NK-92 (cell line): ENCODE measurements around the gene KRTAP2-1.
"Not testable (repeated sequence)": the region's sequence is repeated elsewhere in the genome, so short reads cannot be mapped to it uniquely, and the experiment has no call there.

Source experiments
- DNase-seq: peaks from one replicate; lab custom pipeline; 2025; ENCODE audit not compliant: unreplicated experiment; lab: John Stamatoyannopoulos, UW

The KRTAP2-1 gene

DNA sequence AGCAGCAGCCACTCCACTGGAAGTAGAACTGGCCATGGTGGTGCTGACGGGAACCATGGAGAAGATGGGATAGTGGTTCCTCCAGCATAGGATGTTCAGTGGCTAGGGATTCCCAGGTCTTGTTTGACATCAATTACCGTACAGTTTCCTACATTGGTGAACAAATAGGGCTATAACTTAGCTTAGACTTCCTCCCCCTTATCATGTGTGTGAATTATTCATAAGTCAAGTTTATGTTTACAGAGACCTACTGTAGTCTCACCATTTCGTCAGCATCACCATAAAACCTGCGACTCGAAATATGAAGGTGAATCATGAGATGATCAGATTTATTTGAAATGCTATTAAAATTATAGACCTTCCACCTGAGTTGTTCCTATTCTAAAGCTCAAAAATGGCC, 11.6 kb upstream of the KRTAP2-1 start:
- no peak for DNase-seq

DNA sequence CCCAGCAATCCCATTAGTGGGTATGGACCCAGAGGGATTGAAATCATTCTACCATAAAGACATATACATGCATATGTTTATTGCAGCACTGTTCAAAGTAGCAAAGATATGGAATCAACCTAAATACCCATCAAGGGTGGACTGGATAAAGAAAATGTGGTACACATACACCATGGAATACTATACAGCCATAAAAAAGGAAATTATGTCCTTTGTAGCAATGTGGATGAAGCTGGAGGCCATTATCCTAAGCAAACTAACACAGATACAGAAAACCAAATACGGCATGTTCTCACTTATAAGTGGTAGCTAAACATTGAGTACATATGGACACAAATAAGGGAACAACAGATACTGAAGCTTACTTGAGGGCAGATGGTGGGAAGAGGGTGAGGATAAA, 10.4 kb upstream of the KRTAP2-1 start:
- DNase-seq: no peak

DNA sequence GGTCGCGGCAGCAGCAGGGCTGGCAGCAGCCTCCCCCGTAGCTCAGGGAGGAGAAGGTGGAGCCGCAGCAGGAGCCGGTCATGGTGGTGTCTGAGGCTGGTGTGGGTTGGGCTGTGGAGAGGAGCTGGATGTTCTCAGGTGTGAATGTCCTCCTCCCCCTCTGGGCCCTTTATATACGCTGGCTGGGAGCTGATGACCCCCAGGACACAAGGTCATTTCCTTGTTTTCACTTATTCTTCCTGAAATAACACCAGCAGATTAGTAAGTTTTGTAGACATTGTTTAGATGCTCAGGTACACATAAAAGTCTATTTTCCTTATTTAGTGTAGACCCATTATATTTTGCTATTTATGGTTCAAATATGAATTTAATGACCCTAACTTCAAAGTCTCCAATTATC, 8.0 kb upstream of the KRTAP2-1 start, which contains the start of gene KRTAP2-2:
TSS of gene KRTAP2-2 (minus strand) at position 101 of the 400 bp plus-strand sequence. CDS start at position 82, 19 bp downstream.
- not testable (repeated sequence) for DNase-seq

DNA sequence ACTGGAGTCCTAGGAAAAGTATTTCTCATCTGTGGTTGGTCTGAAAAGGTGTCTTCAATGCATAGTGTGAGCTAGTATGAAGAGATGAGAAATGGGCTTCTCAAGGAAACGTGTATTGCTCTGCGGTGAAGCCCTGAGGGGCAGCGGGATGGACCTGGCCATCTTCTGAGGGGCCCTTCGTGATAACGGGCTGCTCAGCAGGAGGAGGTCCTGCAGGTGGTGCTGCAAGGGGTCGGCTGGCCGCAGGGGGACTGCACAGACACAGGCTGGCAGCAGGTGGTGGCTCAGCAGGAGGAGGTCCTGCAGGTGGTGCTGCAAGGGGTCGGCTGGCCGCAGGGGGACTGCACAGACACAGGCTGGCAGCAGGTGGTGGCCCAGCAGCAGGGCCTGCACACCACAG, 7.4 kb upstream of the KRTAP2-1 start:
- DNase-seq: not testable (repeated sequence)

- no peak for DNase-seq
Measured at GRCh38 chr17:41054025-41054424, 6.9 kb upstream of the KRTAP2-1 start.

DNA sequence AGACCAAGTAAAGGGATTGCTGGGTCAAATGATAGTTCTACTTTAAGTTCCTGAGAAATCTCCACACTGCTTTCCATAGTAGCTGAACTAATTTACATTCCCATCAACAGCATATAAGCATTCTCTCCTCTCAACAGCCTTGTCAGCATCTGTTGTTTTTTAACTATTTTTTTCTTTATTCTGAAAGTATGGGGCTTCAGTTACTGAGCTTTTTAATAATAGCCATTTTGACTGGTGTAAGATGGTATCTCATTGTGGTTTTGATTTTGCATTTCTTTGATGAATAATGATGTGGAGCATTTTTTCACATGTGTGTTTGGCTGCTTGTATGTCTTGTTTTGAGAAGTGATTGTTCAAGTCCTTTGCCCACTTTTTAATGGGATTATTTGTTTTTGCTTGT, 5.5 kb upstream of the KRTAP2-1 start:
- DNase-seq: no peak

GRCh38 chr17:41049110-41049509, 2.0 kb upstream of the KRTAP2-1 start:
- DNase-seq: no peak

DNA sequence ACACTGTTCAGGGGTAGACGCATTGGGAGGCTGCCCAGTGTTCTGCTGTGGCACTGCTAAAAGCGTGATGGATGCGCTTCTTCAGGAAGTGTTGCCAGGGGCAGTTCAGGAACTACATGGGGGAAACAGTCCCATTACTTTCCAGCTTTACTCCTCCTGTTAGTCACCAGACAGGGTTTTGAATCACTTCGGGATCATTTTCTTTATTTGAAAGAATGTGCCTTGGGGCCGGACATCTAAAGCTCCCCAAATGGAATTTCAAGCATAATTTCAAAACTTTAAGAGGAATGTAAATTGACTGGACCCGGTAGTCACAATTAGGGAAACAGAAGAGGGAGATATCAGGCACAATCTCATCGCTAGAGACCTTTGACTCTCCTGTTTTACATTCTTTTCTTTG, 1.3 kb upstream of the KRTAP2-1 start:
- DNase-seq: no peak

- DNase-seq: no peak
Measured at GRCh38 chr17:41042953-41043352, 4.2 kb downstream of the KRTAP2-1 start.

GRCh38 chr17:41040783-41041571, 6.1 kb downstream of the KRTAP2-1 start, which contains the start of gene KRTAP1-1:
Gene KRTAP1-1, minus strand, starts transcription at chr17:41041450. Its CDS starts 53 bp downstream, at chr17:41041397.
- DNase-seq: not testable (repeated sequence)

DNA sequence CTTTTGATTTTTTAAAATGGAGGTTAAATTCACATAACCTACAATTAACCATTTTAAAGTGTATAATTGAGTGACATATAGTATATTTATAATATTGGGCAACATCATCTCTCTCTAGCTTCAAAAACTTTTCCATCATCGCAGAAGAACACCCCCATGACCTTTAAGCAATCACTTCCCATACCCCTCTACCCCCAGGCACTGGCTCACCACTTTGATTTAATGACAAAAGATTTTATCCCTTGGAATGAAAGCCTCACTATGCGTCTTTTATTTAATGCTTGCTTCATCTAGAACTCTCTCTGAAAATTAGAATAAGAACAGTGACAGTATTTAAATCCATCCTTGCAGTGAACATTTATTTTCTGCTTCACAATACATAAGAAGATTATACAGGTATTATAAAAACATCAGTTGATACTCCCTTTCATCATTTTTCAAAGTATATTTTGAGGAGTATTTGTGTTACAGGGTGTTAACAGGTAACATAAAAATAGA, 9.2 kb downstream of the KRTAP2-1 start:
- DNase-seq: no peak

GRCh38 chr17:41034346-41034935, 12.7 kb downstream of the KRTAP2-1 start, which contains the start of gene KRTAP1-3:
Gene KRTAP1-3, minus strand, starts transcription at chr17:41034874. Its CDS starts 53 bp downstream, at chr17:41034821.
- not testable (repeated sequence) for DNase-seq

DNA sequence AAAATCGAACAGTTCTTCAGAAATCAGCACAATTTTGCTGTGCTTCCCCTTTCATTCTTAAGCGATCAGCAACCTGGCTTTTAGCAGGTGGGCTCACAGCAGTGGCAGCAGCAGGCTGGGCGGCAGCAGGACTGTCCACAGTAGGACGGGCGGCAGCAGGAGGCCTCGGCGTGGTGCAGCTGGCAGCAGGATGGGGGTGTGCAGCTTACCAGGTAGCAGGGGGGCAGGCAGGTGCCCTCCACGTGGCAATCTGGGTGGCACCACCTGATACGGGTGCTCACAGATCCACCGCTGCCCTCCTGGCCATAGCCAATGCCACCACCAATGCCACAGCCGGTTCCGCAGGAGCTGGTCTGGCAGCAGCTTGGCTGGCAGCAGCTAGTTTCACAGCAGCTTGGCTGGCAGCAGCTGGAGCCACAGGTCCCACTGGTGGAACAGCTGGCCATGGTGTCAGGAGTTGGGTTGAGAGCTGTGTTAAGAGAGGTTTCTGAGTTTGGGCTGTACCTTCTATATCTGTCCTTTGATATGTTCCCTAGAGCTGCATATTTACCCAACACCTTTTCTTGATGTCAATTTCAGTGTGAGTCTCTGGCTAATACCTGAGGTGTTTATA, 17.4 kb downstream of the KRTAP2-1 start, which contains the start of gene KRTAP1-4:
TSS of gene KRTAP1-4 (minus strand) at position 563 of the 613 bp plus-strand sequence. CDS start at position 446, 117 bp downstream.
- no peak for DNase-seq

DNA sequence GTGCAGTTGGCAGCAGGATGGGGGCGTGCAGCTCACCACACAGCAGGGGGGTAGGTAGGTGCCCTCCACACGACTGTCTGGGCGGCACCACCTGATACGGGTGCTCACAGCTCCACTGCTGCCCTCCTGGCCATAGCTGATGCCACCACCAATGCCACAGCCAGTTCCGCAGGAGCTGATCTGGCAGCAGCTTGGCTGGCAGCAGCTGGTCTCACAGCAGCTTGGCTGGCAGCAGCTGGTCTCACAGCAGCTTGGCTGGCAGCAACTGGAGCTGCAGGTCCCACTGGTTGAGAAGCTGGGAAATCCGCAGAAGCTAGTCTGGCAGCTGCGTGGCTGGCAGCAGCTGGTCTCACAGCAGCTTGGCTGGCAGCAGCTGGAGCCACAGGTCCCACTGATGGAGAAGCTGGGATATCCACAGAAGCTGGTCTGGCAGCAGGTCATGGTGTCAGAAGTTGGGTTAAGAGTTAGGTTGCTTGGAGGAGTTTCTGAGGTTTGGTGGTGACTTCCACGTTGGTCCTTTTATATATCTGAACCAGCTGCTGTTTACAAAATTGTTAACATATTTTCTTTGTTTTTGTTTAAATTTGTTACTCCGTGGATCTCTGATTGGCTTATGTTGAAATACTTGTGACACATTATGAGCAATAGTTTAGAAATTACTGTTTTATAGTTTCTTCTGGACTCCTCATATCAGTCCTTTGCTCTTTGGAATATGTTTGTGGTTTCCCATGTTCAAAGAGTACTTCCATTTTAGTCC, 20.2 kb downstream of the KRTAP2-1 start, which contains the start of gene KRTAP1-5:
TSS of gene KRTAP1-5 (minus strand) at position 494 of the 757 bp plus-strand sequence. CDS start at position 441, 53 bp downstream.
- DNase-seq: no peak

GRCh38 chr17:41024697-41025096, 22.4 kb downstream of the KRTAP2-1 start:
- DNase-seq: no peak

GRCh38 chr17:41020336-41020735, 26.8 kb downstream of the KRTAP2-1 start:
- no peak for DNase-seq

DNA sequence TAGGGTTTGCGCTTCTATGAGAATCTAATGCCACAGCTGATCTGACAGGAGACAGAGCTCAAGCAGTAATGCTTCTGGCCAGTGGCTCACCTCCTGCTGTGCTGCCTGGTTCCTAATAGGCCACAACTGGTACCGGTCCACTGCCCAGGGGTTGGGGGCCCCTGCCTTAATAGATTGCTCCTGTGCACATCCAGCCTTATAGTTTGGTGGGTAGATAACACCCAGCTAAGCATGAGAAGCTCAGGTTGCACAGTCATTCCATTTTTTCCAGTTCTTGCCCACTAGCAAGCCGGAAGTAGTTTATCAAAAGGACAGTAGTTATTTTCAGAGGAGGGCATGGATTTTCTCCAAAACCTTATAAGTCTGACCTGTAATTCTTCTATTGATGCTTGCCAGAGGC, 27.7 kb downstream of the KRTAP2-1 start:
- DNase-seq: no peak

DNA sequence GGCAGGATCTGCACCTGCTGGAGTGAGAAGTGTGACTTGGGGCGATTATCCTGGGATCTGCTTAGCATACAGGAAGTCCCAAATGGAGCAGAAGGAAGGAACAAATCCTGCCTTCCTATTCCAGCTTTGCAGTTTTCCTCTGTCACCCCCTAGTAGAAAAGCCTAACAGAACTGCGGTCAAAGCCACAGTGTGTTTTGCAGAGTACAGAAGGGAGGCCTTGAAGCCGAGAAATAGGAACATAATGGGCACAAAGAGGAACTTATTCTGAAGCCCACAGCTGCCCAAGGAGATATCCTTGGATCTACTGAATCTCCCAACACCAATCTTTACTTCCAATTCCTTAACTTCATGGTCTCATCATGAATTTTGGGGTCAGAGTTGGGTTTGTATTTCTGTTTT, 28.6 kb downstream of the KRTAP2-1 start:
- no peak for DNase-seq

DNA sequence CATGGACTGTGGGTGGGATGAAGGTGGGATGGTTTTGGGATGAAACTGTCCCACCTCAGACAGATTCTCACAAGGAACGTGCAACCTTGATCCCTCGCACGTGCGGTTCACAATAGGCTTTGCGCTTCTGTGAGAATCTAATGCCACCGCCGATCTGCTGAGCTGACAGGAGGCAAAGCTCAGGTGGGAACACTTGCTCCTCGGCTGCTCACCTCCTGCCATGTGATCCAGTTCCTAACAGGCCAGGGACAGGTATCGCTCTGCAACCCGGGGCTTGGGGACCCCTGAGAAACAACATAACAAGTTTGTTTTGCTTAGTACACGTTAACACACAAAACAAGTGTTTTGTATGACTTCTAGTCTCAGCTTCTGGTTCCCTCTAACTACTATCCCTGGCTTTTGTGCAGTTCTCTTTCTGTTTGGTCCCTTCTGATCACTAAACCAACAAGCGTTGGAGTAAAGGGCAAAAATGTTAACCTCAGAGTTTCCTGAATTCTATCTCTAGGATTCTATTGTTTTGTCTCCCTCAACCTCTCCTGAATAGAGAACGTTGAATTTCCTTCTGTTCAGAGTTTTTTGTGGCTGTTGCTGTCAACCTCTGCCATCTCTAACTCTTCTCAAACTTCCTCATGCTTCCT, 30.4 kb downstream of the KRTAP2-1 start:
- DNase-seq: no peak

GRCh38 chr17:41015454-41015853, 31.7 kb downstream of the KRTAP2-1 start:
- DNase-seq: no peak
